Natural killer cell (primary cell): ENCODE results near the gene FAM124B. TPM values are rescaled to one million over a fixed set of nuclear protein-coding genes. Genes with fewer than 3 reads are reported as not detected.

ENCODE experiments used
- ATAC-seq, 3 donors: fragments of 150-1000 bp in 2 of 3; fragments of 200-7000 bp in 1 of 3; cut with Tn5 transposase; 1 replicate in 1 of 3; 2 replicates in 2 of 3; pipeline ENCODE4 v1.10.0; 2021; ENCODE audit warnings: mild to moderate bottlenecking in 2 of 3, moderate library complexity in 2 of 3
- DNase-seq, 2 donors: peaks; one replicate each; pipeline versions ENCODE4 v3.0.0 to v3.0.0-alpha.2; 2013 to 2021; ENCODE audit warnings: mixed read lengths in 1 of 2
- H3K27ac ChIP-seq: one replicate; pipeline ENCODE4 v1.5.1; 2013; ENCODE audit warnings: mild to moderate bottlenecking, low read length
- H3K27me3 ChIP-seq: one replicate; pipeline ENCODE4 v1.6.1; 2013; ENCODE audit warnings: low read length; ENCODE audit not compliant: control insufficient read depth, insufficient read depth
- H3K36me3 ChIP-seq: one replicate; pipeline ENCODE4 v1.6.1; 2013; ENCODE audit warnings: low read length; ENCODE audit not compliant: control insufficient read depth, insufficient read depth
- H3K4me1 ChIP-seq: one replicate; pipeline ENCODE4 v1.6.1; 2013; ENCODE audit warnings: low read length; ENCODE audit not compliant: control insufficient read depth, insufficient read depth
- H3K4me3 ChIP-seq: one replicate; pipeline ENCODE4 v1.5.1; 2013; ENCODE audit warnings: low read length
- H3K9me3 ChIP-seq: one replicate; pipeline ENCODE4 v1.6.1; 2013; ENCODE audit warnings: low read length; ENCODE audit not compliant: control insufficient read depth, insufficient read depth
- H3K27ac Mint-ChIP-seq, 2 donors: one replicate each; pipeline ENCODE4 v1.8.0; 2022; ENCODE audit warnings: mild to moderate bottlenecking in 2 of 2, mixed read lengths in 2 of 2, moderate library complexity in 1 of 2
- H3K27me3 Mint-ChIP-seq, 2 donors: one replicate each; pipeline ENCODE4 v1.8.0; 2022; ENCODE audit warnings: low read depth in 2 of 2, mixed read lengths in 2 of 2
- H3K36me3 Mint-ChIP-seq: one replicate; pipeline ENCODE4 v1.8.0; 2022; ENCODE audit warnings: mixed read lengths
- H3K4me1 Mint-ChIP-seq, 2 donors: one replicate each; pipeline ENCODE4 v1.8.0; 2022; ENCODE audit warnings: mixed read lengths in 2 of 2
- H3K4me3 Mint-ChIP-seq: one replicate; pipeline ENCODE4 v1.8.0; 2022; ENCODE audit warnings: mild to moderate bottlenecking, moderate library complexity, mixed read lengths
- H3K9me3 Mint-ChIP-seq, 2 donors: one replicate each; pipeline ENCODE4 v1.8.0; 2022; ENCODE audit warnings: mixed read lengths in 2 of 2
- WGBS: methylation state at CpG from one replicate; pipeline ENCODE4 v1.1.7; 2013; ENCODE audit warnings: missing lambda C conversion rate; ENCODE audit not compliant: insufficient coverage; 5-methylcytosine and 5-hydroxymethylcytosine counted together
- intact Hi-C: fragments of 100-400 bp; cut with micrococcal nuclease; formaldehyde crosslinking; loops from one replicate; pipeline ENCODE4 v1.14.2; 2022
- total RNA-seq, 4 donors: library from RNA; stranded (reverse); fragments of 120-200 nt in 1 of 4; gene quantifications; one replicate each; pipeline versions ENCODE4 v1.2.3 to v1.2.4, GENCODE V29; 2013 to 2022
- TF ChIP-seq, protein P1 (sequence below): fragments of 200-600 bp; IDR thresholded peaks from one replicate; pipeline ENCODE4 v1.8.0; 2022; ENCODE audit warnings: antibody characterized with exemption

The FAM124B gene
- total RNA-seq, 3 donors from 2014 or later (not counting 1 experiment from before 2014, with no cell fraction given) = 1.9 to 6.1 (median 2.4) TPM

DNA sequence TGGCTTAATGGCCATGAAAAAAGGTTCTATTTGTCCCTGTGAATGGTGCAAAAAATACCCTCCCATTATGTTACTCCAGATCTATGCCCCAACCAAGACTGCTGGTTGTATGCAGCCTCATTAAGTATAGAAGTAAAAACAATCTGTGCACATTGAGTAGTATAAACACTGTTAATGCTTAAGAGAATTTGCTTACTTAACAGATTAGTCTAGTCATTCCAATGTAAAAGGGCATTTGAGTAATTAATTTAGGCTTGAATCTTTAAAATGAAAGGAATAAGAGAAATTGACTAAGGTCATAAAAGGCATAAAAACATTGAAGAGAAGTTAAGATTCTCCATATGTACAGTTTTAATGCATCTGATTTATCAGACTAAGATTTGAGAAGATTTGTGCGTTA, 51.2 kb downstream of the FAM124B start:
- no peak for ATAC-seq
- no peak for DNase-seq
- no peaks in the 10 kb centered on the region for H3K36me3 ChIP-seq

DNA sequence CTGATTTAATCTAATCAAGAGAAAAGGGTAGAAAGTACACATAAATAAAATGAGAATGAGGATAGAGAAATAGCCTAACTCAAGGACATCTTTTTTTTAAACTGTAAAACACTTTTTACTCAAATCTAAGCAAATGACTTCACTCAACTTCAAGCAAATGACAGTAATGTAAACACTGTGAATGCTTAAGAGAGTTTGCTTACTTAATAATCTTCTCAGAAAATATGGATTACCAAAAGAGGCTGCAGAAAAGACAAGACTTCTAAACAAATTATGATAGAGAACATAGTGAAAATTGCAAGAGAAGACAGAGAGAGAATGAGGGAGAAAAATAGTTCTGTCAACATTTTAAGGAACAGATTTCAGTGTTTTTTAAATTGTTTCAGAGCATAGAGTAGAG, 52.5 kb downstream of the FAM124B start:
- TF ChIP-seq, protein P1, sequence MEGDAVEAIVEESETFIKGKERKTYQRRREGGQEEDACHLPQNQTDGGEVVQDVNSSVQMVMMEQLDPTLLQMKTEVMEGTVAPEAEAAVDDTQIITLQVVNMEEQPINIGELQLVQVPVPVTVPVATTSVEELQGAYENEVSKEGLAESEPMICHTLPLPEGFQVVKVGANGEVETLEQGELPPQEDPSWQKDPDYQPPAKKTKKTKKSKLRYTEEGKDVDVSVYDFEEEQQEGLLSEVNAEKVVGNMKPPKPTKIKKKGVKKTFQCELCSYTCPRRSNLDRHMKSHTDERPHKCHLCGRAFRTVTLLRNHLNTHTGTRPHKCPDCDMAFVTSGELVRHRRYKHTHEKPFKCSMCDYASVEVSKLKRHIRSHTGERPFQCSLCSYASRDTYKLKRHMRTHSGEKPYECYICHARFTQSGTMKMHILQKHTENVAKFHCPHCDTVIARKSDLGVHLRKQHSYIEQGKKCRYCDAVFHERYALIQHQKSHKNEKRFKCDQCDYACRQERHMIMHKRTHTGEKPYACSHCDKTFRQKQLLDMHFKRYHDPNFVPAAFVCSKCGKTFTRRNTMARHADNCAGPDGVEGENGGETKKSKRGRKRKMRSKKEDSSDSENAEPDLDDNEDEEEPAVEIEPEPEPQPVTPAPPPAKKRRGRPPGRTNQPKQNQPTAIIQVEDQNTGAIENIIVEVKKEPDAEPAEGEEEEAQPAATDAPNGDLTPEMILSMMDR = no peak
- Mint-ChIP-seq H3K27ac (no peak overlapping the region), H3K4me1 (no peaks in the 10 kb centered on the region), H3K4me3 (no peak overlapping the region), H3K9me3 (no peaks in the 10 kb centered on the region), H3K27me3 (peaks cover 17 to 33% of the 10 kb centered on the region in 2 donors), H3K36me3 (no peaks in the 10 kb centered on the region)
- ATAC-seq (no peak), DNase-seq (no peak)
- Histone ChIP-seq H3K27me3 (no peaks in the 10 kb centered on the region), H3K27ac (no peak overlapping the region), H3K36me3 (no peaks in the 10 kb centered on the region), H3K9me3 (no peaks in the 10 kb centered on the region), H3K4me1 (no peaks in the 10 kb centered on the region), H3K4me3 (no peak overlapping the region)
- intact Hi-C loops = no loop called here

More for the DNA sequence above, 51.2 kb downstream of the FAM124B start:
- H3K27ac ChIP-seq = no peak overlapping the region
- no CpG with 5 or more reads among the region's 1 CpG for WGBS
- Mint-ChIP-seq H3K27ac (no peak overlapping the region), H3K27me3 (peaks cover 16 to 33% of the 10 kb centered on the region in 2 donors), H3K4me3 (no peak overlapping the region), H3K9me3 (no peaks in the 10 kb centered on the region), H3K36me3 (no peaks in the 10 kb centered on the region), H3K4me1 (no peaks in the 10 kb centered on the region)
- H3K27me3 ChIP-seq = no peaks in the 10 kb centered on the region
- TF ChIP-seq, protein P1 = no peak
- H3K4me1 ChIP-seq = no peaks in the 10 kb centered on the region
- intact Hi-C loops = no loop called here
- no peak overlapping the region for H3K4me3 ChIP-seq
- H3K9me3 ChIP-seq = no peaks in the 10 kb centered on the region

DNA sequence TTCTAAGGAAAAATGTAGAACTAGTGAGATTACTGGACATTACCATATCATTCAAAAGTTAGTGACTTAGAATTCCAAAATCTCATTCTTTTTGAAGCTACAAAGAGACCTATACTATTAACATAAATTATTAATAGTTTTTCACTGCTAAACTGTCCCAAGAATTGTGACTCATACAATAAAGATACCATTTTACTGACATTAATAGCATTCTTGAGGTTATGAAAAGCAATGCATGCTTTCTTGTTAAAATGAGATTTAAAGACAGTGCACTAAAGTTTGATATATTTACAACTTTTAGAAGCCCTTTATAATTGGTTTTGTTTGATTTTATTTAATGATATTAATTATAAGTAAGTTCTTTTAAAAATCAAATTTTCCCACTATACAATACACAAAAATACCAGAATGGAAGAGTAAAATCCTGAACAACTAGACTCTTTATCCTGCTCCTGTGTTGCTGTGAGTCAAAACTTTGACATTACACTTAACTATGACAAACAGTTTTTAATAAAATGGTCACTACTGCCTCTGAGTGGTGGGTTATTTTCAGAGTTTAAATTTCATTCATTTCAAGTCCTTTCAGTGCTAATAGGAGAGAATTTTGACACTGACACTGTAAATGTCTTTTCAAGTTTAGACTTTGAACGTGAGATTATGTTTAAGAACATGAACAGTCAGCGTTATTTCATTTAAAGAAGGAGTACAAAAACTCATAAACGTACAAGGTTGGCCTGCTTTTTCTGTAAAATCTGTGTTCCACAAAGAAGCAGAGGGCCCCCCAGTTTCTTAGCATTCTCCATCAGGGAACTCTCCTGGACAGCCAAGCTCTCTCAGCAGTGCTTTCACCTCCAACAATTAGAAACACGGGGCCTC, 54.5 kb downstream of the FAM124B start:
- no peaks in the 10 kb centered on the region for H3K9me3 Mint-ChIP-seq
- H3K27me3 ChIP-seq = no peaks in the 10 kb centered on the region
- ATAC-seq (no peak), DNase-seq (no peak)
- H3K4me3 Mint-ChIP-seq = no peak overlapping the region
- WGBS = 87% methylated on average over 3 of the region's 4 CpGs
- no peaks in the 10 kb centered on the region for H3K4me1 ChIP-seq
- peaks cover 17 to 37% of the 10 kb centered on the region in 2 donors for H3K27me3 Mint-ChIP-seq
- H3K9me3 ChIP-seq = no peaks in the 10 kb centered on the region
- H3K27ac Mint-ChIP-seq = no peak overlapping the region
- no peaks in the 10 kb centered on the region for H3K36me3 Mint-ChIP-seq
- H3K4me1 Mint-ChIP-seq = no peaks in the 10 kb centered on the region
- H3K4me3 ChIP-seq = no peak overlapping the region
- H3K27ac ChIP-seq = no peak overlapping the region
- H3K36me3 ChIP-seq = no peaks in the 10 kb centered on the region
- TF ChIP-seq, protein P1 = no peak
- intact Hi-C loops = no loop called here
